BE2C (cell line): ENCODE data around the gene CRHR1.

ENCODE experiments used
- DNase-seq: peaks from one replicate; pipeline ENCODE4 v3.0.0-alpha.2; 2020
- H3K27me3 ChIP-seq: fragments of 250-450 bp; sonication (Bioruptor Pico); 2 replicates; pipeline ENCODE4 v1.5.1; 2020; ENCODE audit warnings: mild to moderate bottlenecking
- H3K36me3 ChIP-seq: fragments of 250-450 bp; sonication (Bioruptor Pico); 2 replicates; pipeline ENCODE4 v1.5.1; 2020; ENCODE audit warnings: mild to moderate bottlenecking
- H3K4me1 ChIP-seq: fragments of 250-450 bp; sonication (Bioruptor Pico); 2 replicates; pipeline ENCODE4 v1.5.1; 2020
- H3K4me3 ChIP-seq: 2 replicates; pipeline ENCODE4 v1.5.1; 2011; ENCODE audit warnings: low read depth, low read length
- H3K9me3 ChIP-seq: fragments of 250-450 bp; sonication (Bioruptor Pico); 2 replicates; pipeline ENCODE4 v1.5.1; 2020
- CTCF ChIP-seq: IDR thresholded peaks from 2 replicates; pipeline ENCODE4 v1.5.1; 2012; ENCODE audit warnings: mild to moderate bottlenecking, low read depth, low read length

Gene CRHR1

GRCh38 chr17:45818699-45819098, 34.6 kb downstream of the CRHR1 start:
- no peak for DNase-seq
- no peaks in the 10 kb centered on the region for H3K36me3 ChIP-seq
- H3K27me3 ChIP-seq = no peaks in the 10 kb centered on the region
- H3K4me1 ChIP-seq = no peaks in the 10 kb centered on the region
- no peak for TF ChIP-seq CTCF
- H3K4me3 ChIP-seq = no peak overlapping the region
- no peaks in the 10 kb centered on the region for H3K9me3 ChIP-seq

DNA sequence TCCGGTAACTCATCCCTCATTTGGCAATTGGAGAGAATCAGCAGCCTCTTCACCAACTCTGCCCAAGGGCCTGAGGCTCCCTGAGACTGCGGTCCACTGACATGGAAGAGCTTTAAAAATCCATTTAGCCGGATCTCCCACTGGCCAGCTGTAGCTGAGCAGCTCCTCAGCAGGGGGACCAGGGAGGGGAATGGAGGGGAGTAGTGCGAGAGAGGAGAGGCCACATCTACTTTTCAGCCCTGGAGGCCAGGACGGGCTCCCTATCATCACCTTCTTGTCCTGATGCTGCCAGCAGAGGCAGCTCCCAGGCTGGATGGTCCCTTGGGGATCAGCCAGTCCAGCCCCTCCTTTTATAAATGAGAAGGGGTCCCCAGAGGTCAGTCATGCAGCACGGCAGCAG, 35.5 kb downstream of the CRHR1 start:
- no peaks in the 10 kb centered on the region for H3K4me1 ChIP-seq
- DNase-seq = no peak
- no peak for TF ChIP-seq CTCF
- H3K9me3 ChIP-seq = no peaks in the 10 kb centered on the region
- no peaks in the 10 kb centered on the region for H3K36me3 ChIP-seq
- H3K27me3 ChIP-seq = no peaks in the 10 kb centered on the region
- no peak overlapping the region for H3K4me3 ChIP-seq

DNA sequence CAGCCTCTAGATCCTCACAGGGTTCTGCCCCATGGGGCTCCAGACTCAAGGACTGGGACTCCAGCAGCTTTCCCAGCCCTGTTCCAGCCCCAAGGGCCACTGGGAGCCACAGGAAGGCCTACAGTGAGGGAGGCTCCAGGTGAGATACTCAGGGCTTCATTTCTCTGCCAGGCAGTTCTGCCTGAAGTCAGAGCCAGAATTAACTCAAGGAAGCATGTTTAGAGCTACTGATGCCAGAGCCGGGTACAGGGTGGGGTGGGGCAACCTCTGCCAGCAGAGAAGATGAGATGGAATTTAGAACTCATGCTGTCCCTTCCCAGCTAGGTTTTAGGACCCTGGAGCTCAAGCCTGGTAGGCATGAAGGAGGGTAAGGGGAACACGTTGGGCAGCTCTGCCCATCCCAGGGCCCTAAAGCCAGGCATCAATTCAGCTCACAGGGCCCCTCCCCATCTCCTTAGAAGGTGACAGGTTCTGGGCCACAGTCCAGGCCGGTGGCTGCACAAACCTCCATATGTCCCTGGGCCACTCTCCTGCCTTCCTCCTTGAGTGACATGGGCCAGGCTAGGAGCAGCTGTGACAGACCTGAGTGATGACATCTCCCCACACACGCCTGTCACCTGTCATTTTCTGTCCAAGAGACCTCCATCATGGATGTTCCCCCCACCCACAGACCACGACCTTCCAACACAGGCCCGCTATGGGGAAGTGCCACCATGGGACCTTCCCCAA, 36.1 kb downstream of the CRHR1 start:
- no peak for DNase-seq
- no peaks in the 10 kb centered on the region for H3K9me3 ChIP-seq

GRCh38 chr17:45821147-45821546, 37.0 kb downstream of the CRHR1 start:
- no peak overlapping the region for H3K4me3 ChIP-seq
- no peaks in the 10 kb centered on the region for H3K4me1 ChIP-seq
- no peaks in the 10 kb centered on the region for H3K27me3 ChIP-seq
- no peak for TF ChIP-seq CTCF
- DNase-seq = no peak
- no peaks in the 10 kb centered on the region for H3K9me3 ChIP-seq
- no peaks in the 10 kb centered on the region for H3K36me3 ChIP-seq

More for the DNA sequence above, 36.1 kb downstream of the CRHR1 start:
- no peaks in the 10 kb centered on the region for H3K36me3 ChIP-seq
- no peak overlapping the region for H3K4me3 ChIP-seq
- H3K4me1 ChIP-seq = no peaks in the 10 kb centered on the region
- no peak for TF ChIP-seq CTCF
- no peaks in the 10 kb centered on the region for H3K27me3 ChIP-seq

- no peak overlapping the region for H3K4me3 ChIP-seq
- H3K36me3 ChIP-seq = no peaks in the 10 kb centered on the region
- no peak for TF ChIP-seq CTCF
- no peaks in the 10 kb centered on the region for H3K9me3 ChIP-seq
- no peak for DNase-seq
- peaks cover 13% of the 10 kb centered on the region for H3K4me1 ChIP-seq
- no peaks in the 10 kb centered on the region for H3K27me3 ChIP-seq
Measured at GRCh38 chr17:45823598-45823997, 39.5 kb downstream of the CRHR1 start.

- Histone ChIP-seq H3K4me1 (peaks cover 16% of the 10 kb centered on the region), H3K36me3 (no peaks in the 10 kb centered on the region), H3K9me3 (no peaks in the 10 kb centered on the region), H3K4me3 (no peak overlapping the region), H3K27me3 (no peaks in the 10 kb centered on the region)
- DNase-seq = no peak
- no peak for TF ChIP-seq CTCF
Measured at GRCh38 chr17:45824475-45824874, 40.4 kb downstream of the CRHR1 start.
